Fibroblast of the conjunctiva (primary cell): ENCODE measurements around the gene CDH5.

Experiments used
- DNase-seq: peaks from one replicate; pipeline ENCODE4 v3.0.0-alpha.2; 2010; ENCODE audit warnings: low read depth

Gene CDH5

DNA sequence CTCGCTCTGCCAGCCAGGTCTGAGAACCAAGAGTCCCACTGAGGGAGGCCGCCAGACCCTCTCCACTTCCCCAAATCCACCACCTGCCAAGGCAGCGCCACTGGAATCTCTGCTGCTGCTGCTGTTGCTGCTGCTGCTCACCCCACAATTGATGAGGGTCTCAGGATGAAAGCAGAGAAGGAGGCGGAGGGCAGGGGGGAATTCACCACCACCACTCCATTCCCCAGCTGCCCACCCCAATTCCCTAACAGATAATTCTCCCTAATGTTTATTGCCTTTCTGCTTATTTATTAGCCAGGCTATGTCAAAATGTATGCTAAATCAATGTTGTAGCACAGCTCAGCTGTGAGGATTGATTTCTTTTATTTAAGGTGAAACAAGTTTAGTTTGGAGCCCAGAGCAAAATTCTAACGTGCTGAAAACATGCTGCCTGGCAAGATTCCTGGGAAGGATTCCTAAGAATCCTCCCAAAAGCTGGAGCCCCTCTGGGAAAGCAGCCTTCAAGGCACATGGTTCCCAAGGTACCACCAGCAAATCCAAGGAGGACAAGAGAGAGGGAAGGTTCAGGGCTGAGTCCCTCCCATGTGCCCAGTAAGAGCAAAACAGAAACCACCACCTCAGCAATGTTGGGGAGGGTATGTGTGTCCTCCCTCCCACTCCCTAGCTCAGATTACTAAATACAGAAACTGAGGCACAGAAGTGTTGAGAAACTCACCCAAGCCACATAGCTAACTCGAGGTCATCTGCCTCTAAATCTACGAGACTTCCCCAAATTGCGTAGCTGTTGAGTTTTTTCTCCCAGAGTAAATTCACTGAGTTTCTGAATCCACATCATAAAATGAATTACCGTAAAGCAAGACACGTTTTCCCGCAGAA lies 12.2 kb upstream of the CDH5 start:
- no peak for DNase-seq

DNA sequence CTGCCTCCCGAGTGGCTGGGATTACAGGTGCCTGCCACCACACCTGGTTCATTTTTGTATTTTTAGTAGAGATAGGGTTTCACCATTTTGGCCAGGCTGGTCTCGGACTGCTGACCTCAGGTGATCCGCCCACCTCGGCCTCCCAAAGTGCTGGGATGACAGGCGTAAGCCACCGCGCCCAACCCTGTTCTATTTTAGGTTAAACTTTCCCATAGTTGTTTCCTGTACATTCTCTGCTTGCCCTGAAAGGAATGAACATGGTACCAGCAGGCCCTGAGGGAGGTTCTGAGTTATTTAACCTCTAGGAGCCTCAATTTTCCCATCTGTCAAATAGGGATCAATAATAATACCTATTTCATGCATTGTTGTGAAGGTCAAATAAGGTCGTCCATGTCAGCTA lies 11.0 kb upstream of the CDH5 start:
- no peak for DNase-seq

DNA sequence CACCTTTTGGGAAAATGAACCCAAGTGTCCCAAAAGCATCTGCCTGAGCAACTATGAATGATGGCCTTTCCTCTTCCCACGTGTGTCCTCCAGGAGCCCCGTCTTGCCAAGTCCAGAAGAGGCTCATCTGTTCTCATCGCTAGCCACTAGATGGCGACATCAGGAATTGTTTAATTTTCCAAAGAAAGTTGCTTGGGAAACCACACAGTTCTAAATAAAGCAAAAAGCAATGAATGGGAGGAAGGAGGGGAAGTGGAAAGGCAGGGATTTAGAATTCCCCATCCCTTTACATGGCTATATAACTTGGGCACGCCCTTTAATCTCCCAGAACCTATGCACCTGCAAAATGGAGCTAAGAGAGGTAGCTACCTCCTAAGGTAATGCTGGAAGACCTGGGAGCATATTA lies 9.0 kb upstream of the CDH5 start:
- peak; percentile 74 for DNase-seq

DNA sequence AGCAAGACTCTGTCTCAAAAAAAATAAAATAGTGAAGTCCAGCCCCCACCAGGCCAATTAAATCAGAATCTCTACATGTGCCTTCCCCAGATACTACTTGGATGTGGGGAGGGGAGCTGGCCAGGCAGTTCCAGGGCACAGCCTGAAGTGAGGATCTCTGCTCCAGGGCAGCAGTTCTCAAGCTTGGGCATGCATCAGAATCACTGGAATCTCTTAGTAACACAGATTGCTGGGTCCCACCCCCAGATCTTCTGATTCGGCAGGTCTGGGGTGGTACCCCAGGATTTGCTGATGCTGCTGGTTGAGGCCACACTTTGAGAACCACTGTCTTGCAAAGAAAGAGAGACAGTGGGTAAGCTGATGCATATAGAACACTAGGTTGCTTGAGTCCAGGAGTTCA lies 8.3 kb upstream of the CDH5 start:
- DNase-seq = no peak

DNA sequence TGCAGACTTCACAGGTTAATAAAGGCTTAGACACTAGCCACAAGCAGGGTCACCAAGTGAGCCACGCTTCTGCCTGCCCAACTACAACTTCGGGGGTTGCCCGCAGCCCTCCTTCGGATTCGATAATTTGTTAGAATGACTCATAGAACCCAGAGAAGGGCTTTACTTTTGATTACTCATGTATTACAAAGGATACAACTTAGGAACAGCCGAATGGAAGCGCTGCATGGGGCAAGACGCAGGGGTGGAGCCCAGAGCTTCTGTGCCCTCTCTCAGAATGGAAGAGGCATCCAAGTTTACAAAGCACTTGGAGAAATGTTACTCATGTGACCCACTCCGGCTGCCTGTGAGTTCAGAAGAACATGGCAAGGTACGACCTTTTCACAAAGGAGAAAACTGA lies 7.5 kb upstream of the CDH5 start:
- peak; percentile 30 for DNase-seq

DNA sequence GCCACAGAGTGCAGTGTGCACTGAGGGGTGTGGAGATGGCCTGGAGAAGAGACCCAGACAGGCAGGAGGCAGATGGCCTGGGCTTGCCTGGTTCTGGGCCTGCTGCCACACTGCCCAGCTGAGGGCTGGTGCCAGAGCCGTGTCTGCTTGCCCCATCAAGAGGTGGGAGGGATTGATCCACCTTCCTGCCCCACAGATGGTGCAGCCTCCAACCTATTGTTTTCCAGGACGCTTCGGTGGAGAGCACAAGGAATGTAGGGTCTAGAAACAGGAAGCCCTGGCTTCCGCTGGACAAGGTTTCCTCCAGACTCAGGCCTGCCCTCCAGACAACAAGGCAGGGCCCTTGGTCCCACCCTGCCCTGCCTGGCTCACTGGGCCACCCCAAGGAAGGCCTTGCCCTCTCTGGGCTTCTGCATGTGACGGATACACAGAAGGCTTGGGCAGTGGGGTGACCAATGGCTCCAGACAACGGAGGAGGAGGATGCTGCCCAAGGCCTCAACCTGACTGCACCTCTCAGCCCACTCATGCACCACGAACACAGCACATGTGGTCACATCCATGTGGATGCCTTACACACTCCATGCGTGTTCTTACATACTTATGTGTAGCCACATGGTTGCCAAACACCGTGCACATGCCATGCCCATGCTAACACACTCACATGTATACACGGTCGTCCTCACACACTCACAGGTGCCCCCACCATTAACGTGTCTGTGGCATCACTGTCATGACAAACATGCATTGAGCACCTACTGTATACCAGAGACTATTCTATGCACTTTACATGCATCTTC lies 6.5 kb upstream of the CDH5 start:
- DNase-seq = no peak

DNA sequence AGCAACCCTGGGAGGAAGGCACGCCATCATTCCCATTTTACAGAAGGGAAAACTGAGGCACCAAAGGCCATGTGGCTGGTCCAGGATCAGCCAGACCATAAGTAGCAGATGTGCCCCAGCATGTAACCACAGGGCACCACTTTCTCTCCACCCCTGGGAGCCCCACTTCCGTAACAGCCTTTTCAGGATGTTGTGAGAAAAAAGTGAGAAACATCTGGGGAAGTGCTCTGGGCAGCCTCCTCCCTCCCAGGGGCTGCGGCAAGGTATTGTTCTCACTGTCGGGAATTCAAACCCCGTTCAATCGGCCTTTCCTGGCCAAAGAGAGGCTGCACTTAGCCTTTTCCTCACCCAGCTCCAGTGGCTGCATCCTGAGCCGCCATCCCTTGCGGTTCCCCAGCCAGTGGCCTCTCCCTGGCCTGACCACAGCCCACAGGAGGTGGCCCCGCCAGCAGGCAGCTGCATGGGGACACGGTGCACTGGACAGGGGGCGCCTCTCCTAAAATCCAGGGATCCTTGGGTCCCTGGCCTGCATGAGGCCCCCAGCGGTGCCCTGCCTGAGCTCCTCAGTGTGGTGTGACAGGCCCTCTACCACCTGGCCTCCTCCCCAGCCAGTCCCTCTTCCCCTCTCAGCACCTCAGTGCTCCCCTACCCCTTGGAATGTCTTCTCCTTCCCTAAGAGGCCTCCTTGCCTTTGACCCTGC lies 5.7 kb upstream of the CDH5 start:
- no peak for DNase-seq

DNA sequence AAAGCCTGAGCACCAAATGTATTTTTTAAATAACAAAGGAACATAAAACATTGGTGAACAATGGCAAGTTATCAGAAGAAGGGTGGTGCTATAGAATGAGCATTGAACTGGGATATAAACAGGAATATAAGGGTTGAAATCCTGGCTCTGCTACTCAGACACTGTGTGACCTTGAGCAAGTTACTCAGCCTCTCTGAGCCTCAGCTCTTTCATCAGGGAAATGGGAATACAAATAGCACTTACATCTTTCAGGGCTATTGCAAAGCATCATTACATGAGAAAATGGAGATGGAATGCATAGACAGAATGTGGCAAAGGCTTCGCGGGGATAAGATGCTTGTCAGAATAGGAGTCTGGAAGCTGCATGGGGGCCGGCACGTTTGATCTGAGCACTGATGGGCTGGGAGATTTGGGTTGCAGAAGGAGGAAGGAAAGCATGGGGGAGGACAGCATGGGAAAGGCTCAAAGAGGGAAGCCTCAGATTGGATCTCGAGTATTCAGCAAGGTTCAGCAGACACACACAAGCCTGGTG lies 4.8 kb upstream of the CDH5 start:
- DNase-seq = no peak

DNA sequence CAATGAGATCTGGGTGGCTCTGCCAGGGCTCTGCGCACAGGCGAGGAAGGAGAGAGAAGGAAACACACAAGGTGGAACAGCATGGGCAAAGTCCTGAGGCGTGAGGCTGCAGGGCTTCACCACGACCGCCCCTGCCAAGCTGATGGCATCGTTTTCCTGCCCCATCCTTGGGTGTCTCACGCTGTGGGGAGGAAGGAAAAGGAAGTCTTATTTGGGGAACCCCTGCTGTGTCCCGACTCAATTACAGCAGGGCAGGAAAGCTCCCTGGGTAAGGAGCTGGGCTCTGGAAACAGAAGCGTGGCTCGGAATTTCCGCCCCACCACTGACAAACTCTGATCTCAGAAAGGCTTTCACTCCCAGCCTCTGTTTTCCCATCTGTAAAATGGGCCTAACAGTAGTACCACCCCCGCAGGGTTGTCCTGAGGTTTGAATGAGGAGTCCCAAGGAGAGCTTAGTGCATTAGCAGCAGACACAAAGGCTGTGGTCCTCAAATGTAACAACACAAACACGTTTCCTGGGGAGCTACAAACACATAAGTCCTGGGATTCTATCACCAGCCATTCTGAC lies 3.2 kb upstream of the CDH5 start:
- no peak for DNase-seq

DNA sequence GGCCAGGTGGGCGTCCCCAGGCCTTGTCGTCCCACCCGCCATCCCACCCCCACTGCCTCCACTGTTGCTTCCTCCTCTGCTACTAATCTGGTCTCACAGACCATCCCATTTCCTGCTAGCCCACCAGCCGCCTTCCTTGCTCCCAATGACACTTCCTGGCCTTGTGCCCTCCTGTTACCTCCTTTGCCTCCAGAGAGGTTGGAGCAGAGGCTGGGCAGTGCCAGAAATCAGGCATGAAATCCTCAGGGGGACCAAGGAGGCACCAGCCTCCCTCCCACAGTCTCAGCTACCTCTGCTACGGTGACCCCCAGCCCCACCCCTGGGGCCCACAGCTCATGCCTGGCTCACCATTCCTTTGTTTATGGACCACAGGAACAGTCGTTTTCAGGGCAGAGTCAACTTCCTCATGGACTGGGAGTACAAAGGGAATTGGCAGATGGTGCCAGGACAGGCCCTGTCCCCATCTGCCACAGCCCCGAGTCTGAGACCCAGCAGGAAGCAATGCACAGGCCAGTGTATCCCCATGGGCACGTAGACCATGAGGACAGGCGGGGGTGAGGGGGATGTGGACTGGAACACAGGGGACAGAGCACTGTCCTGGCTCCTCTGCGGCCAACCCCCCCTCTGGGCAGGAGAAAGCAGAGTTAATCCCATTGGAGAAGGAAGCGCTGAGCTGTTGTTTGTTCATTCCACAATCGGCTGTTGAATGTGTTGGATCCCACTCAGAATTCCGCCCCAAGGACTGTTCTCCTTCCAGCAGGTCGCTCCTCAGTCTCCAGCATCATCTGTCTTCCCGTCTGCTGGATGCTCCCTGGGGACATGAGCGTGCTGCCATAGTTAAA lies 2.2 kb upstream of the CDH5 start:
- DNase-seq = peak; percentile 12

DNA sequence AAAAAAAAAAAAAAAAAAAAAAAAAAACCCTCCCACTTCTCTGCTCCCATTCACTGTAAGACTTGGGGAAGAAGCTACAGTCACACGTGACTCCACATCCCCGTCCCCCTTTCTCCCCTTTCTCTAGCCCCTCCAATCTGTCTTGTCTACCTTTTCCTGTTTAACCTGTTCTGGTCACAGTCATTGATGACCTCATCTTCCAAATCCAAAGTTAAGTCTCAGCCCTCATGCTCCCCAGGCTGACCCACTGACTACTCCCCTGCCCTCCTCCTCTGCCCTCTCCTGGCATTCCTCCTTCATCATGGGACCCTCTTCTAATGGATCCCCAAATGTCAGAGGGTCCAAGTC lies 1.6 kb upstream of the CDH5 start:
- DNase-seq = no peak

DNA sequence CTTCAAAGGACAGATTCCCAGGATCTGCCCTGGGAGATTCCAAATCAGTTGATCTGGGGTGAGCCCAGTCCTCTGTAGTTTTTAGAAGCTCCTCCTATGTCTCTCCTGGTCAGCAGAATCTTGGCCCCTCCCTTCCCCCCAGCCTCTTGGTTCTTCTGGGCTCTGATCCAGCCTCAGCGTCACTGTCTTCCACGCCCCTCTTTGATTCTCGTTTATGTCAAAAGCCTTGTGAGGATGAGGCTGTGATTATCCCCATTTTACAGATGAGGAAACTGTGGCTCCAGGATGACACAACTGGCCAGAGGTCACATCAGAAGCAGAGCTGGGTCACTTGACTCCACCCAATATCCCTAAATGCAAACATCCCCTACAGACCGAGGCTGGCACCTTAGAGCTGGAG lies 840 bp upstream of the CDH5 start:
- peak; percentile 33 for DNase-seq

DNA sequence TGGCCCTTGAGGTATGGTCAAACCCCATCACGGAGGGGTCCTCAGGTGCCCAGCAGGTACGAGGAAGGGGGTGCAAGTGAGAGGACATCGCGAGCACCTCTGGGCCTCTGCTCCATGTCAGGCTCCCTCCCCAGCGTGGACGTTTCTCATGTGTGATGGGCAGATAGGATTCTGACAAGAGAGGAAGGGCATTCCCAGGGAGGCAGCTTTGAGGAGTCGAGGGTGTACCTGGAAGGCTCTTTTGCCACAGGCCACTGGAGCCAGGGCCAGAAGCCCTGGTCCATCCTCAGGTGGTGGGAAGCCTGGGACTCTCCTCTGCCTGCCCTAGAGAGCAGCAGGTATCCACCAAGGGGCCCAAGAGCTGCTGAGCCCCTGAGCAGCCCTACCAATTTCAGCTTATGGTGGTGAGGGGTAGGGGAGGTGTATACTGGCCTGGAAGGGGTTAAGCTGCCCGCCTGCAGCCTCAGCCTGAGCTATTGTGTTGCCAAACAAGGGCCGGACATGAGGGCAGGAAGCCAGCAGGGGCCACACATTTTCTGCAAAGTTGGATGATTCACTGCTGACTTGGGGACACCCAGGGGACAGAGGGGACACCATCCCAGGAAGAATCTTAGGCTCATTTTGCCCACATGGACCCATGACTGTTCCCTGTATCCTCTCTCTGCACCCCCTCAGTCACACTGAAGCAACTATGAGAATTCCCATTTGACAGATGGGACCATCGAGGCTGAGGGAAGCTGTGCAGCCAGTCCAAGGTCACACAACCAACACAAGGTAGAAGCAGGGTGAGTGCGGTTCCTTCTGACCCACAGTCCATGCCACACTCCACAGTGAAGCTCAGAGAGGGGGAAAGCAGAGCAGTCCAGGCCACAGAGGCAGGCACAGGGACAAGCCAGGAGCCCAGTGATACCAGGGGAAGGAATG lies 1.7 kb downstream of the CDH5 start:
- no peak for DNase-seq

DNA sequence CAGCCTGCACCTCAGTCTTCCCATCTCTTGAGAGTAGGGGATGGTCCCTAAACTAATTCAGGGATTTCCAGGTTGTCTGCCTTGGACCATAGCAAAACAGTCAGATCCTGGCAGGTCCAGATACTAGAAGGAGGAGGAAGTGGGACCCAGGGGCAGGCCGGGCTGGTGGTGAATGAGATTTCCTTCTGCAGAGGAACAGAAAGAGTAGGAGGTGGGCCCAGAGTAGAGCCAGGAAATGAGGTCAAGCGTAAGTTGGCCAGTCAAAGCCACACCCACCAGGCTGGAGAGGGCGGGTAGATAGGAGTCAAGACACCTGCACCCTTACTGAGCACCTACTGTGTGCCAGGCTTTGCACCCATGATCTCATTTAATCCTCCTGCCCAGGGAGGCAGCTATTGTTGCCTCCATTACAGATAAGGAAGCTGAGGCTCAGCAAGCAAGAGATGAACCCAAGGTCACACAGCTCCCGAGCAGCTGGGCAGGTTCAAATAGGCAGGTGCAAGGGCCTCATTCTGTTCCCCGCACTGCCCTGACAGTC lies 2.6 kb downstream of the CDH5 start:
- no peak for DNase-seq

DNA sequence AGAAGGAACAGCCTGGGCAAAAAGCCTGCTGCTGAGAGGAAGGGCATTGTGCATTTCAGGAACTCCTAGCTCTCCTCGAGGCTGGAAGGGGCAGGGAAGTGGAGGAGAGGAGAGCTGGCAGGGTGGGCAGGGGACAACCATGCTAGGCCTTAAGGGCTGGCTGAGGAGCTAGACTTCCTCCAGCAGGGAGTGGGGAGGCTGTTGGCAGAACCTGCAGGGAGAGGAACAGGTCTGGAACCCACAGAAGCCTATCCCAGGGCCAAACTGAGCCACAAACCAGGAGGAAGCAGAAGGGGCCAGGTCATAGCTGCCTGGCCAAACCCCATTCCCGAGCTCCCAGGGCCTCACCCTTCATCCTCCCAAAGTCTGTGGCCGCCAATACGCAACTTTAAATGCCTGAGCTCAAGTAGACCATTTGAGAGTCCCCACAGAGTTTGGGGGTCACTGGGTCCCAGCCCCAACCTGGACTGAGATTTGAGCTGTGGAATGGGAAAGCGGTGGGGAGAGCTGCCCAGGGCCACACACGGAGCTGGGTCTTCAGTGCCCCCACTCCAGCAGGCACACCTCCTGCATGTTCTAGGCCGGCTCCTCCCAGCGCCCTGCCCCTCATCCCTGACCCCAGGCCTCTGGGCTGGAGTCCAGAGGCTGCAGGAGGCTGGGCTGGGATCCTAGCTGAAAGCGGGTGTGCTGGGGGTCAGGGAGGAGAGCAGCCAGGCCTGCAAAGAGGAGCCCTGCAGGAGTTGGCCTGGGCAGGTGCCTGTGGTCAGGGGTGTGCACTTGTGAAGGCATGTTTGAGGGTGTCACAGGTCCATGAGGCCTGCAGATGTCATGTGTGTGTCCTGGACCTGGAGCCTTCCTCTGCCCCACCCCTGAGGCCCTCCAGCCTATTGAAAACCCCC lies 4.5 kb downstream of the CDH5 start:
- DNase-seq = no peak

DNA sequence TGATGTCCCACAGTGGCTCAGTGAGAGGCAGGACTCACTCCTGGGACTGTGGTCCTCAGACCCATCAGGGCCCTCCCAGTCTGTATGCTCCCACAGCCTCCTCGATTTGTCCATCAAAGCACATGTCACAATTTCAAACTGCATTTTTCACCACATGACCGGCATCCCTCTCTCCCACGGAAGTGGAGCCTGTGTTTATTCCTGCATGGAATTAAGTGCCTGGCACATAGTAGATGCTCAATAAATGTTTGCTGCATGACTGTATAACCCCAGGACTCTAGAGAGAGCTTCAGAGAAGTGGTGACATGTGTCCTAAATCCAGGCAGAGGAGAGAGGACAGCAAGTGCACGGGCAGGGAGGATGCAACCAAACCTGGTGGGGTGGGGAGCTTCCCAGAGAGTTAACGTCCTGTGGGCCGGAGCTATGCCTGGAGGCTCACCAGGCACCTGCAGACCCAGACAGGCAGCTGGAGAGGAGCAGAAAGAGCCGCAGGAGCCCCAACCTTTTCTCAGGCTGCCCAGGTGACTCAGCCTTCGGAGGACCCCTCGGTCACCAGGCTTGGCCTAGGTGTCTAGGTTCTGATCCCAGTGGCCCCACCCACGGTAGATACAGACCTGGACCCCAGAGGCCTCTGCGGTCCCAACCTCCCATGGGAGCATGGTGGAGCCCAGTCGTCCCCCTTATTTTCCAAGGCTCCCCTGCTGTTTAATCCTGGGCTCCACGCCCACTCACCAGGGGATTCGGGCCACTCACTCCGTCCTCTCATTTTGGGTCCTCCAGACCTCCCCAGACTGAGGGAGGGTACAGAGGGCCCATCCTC lies 5.8 kb downstream of the CDH5 start:
- no peak for DNase-seq

DNA sequence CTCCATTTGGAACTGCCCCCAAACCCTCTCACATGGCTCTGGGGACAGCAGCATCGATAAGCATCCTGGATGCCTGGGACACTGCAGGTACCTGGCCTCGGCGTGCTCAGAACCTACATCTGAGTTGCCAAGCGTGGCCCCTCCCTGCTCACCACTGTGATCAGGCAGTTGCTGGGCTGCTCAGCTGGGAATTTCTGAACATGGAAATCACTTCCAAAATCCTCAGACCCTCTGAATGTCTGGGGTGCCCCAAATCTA lies 6.3 kb downstream of the CDH5 start:
- no peak for DNase-seq

DNA sequence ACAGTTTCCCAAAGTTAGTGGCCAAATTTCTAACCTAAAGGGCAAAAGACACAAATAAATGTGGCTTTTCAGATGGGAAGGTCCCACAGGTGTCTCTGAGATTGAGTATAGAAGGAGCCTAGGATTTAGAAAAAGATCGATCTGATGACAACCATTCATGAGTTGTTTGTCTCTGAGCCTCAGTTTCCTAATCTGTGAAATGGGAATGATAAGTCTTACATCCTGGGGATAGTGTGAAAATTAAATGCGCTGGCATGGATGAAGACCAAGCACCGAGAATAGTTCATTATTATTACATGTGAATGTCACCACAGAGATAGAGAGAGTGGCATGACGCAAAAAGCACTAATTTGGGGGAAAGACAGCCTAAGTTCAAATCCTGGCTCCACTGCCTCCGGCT lies 7.2 kb downstream of the CDH5 start:
- DNase-seq = no peak
